ENCODE measurements around the gene HCN1. TPM values are rescaled to one million over a fixed set of nuclear protein-coding genes. Genes with fewer than 3 reads are reported as not detected.

The HCN1 gene
- total RNA-seq, 2 donors from 2014 or later, result 5.9 to 10.8 TPM

- TF ChIP-seq CTCF (conservative IDR thresholded peaks at IDR 0.05), result no peak
- H3K9me3 Mint-ChIP-seq, result no peaks in the 10 kb centered on the region
- peaks cover 32% of the 10 kb centered on the region for H3K27me3 Mint-ChIP-seq (ENCODE audit: insufficient read depth)
- 0 to 1% methylated on average over 16 to 51 of the region's 51 CpGs for WGBS, 2 experiments (ENCODE audit: insufficient coverage in 1 of 2, insufficient read length in 1 of 2)
- Histone ChIP-seq H3K4me1 (ENCODE audit: control insufficient read depth, insufficient read depth, low read length) (no peaks in the 10 kb centered on the region), H3K27ac (ENCODE audit: low read depth, low read length) (no peak overlapping the region), H3K27me3 (ENCODE audit: control insufficient read depth, insufficient read depth, low read length, poor library complexity, severe bottlenecking) (peaks cover 48% of the 10 kb centered on the region), H3K36me3 (ENCODE audit: control insufficient read depth, insufficient read depth, low read length) (no peaks in the 10 kb centered on the region), H3K9me3 (ENCODE audit: control insufficient read depth, low read length) (no peaks in the 10 kb centered on the region), H3K9ac (ENCODE audit: extremely low read depth, low read length, poor library complexity, severe bottlenecking) (no peak overlapping the region), H3K4me3 (ENCODE audit: low read length) (peak overlapping the region; percentile 81)
- no peaks in the 10 kb centered on the region for H3K36me3 Mint-ChIP-seq (ENCODE audit: low read depth)
- peak overlapping the region; percentile 77 for H3K4me3 Mint-ChIP-seq
- DNase-seq, result peak; percentile 70
- H3K27ac Mint-ChIP-seq, result no peak overlapping the region
- peaks cover 22% of the 10 kb centered on the region for H3K4me1 Mint-ChIP-seq
These were observed 993 bp downstream of the HCN1 start for GRCh38 chr5:45694971-45695803.

- 22% methylated on average over 10 to 14 of the region's 14 CpGs for whole genome bisulfite sequencing, 2 experiments (ENCODE audit: insufficient coverage in 1 of 2, insufficient read length in 1 of 2)
- H3K4me1 Mint-ChIP-seq, result peaks cover 22% of the 10 kb centered on the region
- peak; percentile 50 for DNase-seq
- Histone ChIP-seq H3K9ac (ENCODE audit: extremely low read depth, low read length, poor library complexity, severe bottlenecking) (no peak overlapping the region), H3K36me3 (ENCODE audit: control insufficient read depth, insufficient read depth, low read length) (no peaks in the 10 kb centered on the region), H3K27ac (ENCODE audit: low read depth, low read length) (no peak overlapping the region), H3K4me3 (ENCODE audit: low read length) (peak overlapping the region; percentile 81), H3K27me3 (ENCODE audit: control insufficient read depth, insufficient read depth, low read length, poor library complexity, severe bottlenecking) (peaks cover 48% of the 10 kb centered on the region), H3K4me1 (ENCODE audit: control insufficient read depth, insufficient read depth, low read length) (no peaks in the 10 kb centered on the region), H3K9me3 (ENCODE audit: control insufficient read depth, low read length) (no peaks in the 10 kb centered on the region)
- H3K36me3 Mint-ChIP-seq (ENCODE audit: low read depth), result no peaks in the 10 kb centered on the region
- H3K27me3 Mint-ChIP-seq (ENCODE audit: insufficient read depth), result peaks cover 32% of the 10 kb centered on the region
- no peak for TF ChIP-seq CTCF (conservative IDR thresholded peaks at IDR 0.05)
- H3K9me3 Mint-ChIP-seq, result no peaks in the 10 kb centered on the region
- H3K27ac Mint-ChIP-seq, result no peak overlapping the region
- H3K4me3 Mint-ChIP-seq, result peak overlapping the region; percentile 77
These were observed 1.8 kb downstream of the HCN1 start for GRCh38 chr5:45694255-45694814.

- H3K36me3 Mint-ChIP-seq (ENCODE audit: low read depth), result no peaks in the 10 kb centered on the region
- Histone ChIP-seq H3K9ac (ENCODE audit: extremely low read depth, low read length, poor library complexity, severe bottlenecking) (no peak overlapping the region), H3K27me3 (ENCODE audit: control insufficient read depth, insufficient read depth, low read length, poor library complexity, severe bottlenecking) (peaks cover 44% of the 10 kb centered on the region), H3K36me3 (ENCODE audit: control insufficient read depth, insufficient read depth, low read length) (no peaks in the 10 kb centered on the region), H3K4me3 (ENCODE audit: low read length) (no peak overlapping the region), H3K27ac (ENCODE audit: low read depth, low read length) (no peak overlapping the region), H3K4me1 (ENCODE audit: control insufficient read depth, insufficient read depth, low read length) (no peaks in the 10 kb centered on the region), H3K9me3 (ENCODE audit: control insufficient read depth, low read length) (no peaks in the 10 kb centered on the region)
- H3K4me1 Mint-ChIP-seq, result peaks cover 19% of the 10 kb centered on the region
- H3K9me3 Mint-ChIP-seq, result no peaks in the 10 kb centered on the region
- DNase-seq, result no peak
- H3K4me3 Mint-ChIP-seq, result no peak overlapping the region
- H3K27me3 Mint-ChIP-seq (ENCODE audit: insufficient read depth), result peaks cover 32% of the 10 kb centered on the region
- H3K27ac Mint-ChIP-seq, result no peak overlapping the region
- 79 to 87% methylated on average over 3 of the region's 3 CpGs for WGBS, 2 experiments (ENCODE audit: insufficient coverage in 1 of 2, insufficient read length in 1 of 2)
- peak; percentile 27 for TF ChIP-seq CTCF (conservative IDR thresholded peaks at IDR 0.05)
These were observed 3.7 kb downstream of the HCN1 start for GRCh38 chr5:45692481-45692880.
